ENCODE results near the gene C16orf54.
A peak's percentile ranks its signal among the peaks of the same experiment; 100 is the strongest.
"Not testable (repeated sequence)": the region's sequence is repeated elsewhere in the genome, so short reads cannot be mapped to it uniquely, and the experiment has no call there.

C16orf54 gene, protein sequence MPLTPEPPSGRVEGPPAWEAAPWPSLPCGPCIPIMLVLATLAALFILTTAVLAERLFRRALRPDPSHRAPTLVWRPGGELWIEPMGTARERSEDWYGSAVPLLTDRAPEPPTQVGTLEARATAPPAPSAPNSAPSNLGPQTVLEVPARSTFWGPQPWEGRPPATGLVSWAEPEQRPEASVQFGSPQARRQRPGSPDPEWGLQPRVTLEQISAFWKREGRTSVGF

DNA sequence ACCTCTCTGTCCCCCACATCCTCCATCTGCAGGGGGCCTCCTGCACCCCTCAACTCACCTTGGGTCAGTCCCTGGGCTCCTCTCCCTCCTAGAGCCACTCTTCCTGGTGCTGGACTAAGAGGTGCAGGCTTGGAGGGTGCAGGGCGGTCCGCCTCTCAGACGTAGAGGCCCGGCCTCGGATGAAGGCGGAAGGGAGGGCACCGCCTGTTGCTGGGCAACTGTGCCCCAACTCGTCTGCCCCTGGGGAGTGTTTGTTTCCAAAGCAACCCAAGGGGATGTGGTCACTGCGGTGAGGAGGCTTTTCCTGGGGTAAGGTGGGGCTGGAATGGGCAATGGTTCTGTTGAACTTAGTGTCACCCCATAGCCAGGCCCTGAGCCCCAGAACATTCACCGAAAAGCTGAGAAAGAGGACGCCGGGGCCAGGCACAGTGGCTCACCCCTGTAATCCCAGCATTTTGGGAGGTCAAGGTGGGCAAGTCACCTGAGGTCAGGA, at the start of gene C16orf54:
TSS of gene C16orf54 (minus strand) at position 138 of the 493 bp plus-strand sequence. CDS start 1,039 bp downstream, outside the sequence.
- no peak for DNase-seq (ENCODE audit: low read depth)

DNA sequence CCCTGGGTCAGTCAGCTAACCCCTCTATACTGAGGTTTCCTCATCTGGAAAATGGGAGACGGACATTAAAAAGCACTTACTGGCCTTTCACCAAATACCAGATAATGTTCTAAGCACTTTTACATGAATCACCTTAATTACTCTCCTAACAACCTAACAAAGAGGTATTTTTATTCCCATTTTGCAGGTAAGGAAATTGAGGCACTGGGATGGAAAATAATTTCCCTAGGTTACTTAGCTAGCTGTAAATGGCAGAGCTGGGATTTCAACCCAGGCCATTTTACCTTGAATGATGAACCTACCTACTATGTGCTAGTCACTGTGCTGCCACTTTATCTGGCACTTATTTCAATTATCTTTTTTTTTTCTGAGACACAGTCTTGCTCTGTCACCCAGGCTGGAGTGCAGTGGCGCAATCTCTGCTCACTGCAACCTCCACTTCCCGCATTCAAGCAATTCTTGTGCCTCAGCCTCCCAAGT, 48.5 kb upstream of the C16orf54 start:
- DNase-seq (ENCODE audit: low read depth), result no peak

DNA sequence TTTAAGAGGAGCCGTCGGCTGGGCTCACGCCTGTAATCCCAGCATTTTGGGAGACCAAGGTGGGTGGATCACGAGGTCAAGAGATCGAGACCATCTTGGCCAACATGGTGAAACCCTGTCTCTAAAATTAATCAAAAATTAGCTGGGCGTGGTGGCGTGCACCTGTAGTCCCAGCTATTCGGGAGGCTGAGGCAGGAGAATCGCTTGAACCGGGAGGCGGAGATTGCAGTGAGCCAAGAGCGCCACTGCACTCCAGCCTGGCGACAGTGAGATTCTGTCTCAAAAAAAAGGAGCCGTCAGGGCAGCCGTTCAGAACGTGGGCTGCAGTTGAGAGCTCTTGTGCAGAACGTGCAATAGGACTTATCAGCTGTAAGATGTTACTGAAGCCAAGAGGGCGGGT, 47.4 kb upstream of the C16orf54 start:
- not testable (repeated sequence) for DNase-seq (ENCODE audit: low read depth)

DNA sequence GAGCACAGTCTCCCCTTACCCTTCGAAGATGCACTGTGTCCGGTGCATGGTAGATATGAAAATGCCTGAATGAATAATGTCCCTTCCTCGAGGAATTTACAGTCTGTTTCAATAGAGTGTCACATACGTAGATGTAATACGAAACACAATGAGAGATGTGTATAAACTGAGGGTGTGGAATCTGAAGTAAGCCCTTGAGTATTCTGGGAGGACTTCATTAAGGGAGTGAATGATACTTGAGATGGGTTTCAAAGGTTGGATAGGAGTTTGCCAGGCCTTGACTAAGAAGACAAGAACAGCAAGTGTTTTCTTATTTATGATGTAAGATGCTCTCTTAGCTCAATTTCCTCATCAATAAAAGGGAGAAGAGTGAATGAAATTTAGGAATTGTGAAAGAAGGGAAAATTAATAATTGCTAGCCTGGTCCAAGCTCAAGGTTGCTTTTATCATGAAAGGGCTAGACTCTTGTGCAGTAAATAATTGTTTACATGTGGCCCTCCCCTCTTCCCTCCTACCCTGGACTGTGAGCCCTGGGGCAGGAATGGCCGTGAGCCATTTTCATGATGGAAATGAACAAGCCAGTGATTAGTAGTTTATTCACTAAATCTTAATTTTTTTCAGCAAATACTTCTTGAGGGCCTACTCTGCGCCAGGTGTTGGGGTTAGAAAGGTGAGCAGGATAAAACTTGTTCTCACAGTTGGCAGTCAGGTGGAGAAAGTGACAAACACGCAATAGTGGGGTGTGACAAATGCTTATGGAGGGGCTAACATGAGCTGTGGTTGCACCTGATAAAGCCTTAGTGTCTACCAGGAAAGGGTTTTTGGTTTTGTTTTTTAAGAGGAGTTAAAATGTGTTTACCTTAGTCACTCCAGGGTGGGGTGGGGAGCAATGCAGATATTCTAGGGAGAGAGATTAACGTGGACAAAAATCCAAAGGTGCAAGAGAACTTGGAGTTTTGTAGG, 46.3 kb upstream of the C16orf54 start:
- DNase-seq (ENCODE audit: low read depth), result no peak

DNA sequence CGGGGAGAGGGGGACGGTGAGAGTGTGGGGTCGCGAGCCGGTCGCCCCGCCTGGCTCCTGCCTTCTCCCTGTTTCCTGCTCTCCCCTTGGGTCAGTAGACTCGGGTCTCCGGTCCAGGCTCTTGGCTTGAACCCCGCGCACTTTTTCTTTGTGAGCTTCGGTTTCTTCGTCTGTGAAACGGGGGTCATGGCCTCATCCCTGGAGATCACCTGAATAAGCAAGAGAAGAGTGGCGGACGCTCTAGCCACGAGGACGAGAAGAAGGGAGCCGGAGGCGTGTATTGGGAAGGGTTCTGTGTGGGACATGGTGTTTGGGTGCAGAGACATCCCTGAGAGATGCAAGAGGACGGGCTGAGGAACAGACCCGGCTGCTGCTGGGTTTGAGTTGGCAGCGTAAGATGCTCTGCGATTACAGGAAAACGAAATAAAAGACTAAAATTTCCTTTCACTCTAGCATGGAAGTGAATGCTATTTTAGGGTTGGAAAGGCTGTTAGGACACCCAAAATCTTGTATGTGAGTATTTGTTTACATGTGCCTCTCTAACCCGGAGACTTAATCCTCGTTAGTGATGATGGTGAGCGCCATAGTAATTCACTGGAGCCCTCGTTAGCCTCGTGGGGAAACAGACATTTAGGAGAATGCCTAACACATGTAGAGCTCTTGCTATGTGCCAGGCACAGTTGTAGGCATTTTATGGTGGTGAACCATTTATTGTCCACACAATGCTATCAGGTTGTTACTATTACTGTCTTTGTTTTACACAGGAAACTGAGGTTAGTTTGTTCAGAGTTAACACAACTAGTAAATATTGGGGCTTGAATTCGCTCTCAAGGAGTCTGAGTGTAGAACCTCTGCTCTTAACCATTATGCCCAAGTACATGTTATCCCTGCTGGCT, 45.4 kb upstream of the C16orf54 start:
- peak; percentile 37 for DNase-seq (ENCODE audit: low read depth)

DNA sequence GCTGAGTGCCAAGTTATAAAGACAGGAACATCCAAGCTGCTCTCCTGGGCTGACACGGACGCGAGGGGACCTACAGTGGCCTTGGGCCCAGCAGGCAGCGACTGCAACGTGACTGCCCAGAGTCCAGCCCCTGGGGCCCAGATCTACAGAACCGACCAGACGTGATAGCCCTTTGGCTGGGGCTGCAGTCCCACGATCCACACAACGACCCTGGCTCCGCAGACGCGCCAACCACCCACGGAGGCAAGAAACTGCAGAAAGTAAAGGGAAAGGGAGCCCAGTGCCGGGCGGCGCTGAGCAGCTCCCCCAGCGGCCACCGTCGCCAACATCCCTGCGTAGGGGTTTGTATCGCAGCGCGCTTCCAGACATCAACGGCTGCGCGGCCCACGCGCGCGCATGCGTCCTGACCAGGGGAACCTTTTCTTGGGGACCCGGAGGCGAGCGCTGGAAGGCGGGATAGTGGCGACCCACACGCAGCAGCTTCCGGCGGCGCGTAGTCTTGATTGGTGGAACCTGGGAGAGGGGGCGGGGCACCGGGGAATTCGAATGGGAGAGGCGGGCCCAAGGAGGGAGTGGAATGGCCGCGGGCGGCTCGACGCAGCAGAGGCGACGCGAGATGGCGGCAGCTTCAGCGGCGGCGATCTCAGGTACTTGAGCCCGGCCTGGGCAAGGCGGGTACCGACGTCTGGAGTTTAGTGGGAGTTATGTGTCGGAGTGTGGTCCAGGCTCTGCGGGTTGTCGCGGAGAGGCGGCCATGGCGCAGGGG, 44.6 kb upstream of the C16orf54 start, which contains the start of gene KIF22:
TSS of gene KIF22 (plus strand) at position 569 of the 766 bp plus-strand sequence. CDS start at position 578, 9 bp downstream.
- DNase-seq (ENCODE audit: low read depth), result peak; percentile 98

DNA sequence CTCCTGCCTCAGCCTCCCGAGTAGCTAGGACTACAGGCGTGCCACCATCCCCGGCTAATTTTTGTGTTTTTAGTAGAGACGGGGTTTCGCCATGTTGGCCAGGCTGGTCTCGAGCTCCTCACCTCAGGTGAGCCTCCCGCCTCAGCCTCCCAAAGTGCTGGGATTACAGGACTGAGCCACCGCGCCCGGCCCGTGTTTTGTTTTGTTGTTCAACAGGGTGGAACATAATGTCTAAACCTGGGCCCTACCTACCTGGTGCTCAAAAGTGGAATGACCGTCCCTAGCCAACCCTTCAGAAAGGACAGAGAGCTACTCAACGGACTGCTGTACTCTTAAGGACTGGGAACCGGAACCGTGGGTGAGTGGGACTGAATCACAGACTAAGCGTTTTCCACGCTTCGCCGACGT, 44.0 kb upstream of the C16orf54 start:
- DNase-seq (ENCODE audit: low read depth), result no peak

DNA sequence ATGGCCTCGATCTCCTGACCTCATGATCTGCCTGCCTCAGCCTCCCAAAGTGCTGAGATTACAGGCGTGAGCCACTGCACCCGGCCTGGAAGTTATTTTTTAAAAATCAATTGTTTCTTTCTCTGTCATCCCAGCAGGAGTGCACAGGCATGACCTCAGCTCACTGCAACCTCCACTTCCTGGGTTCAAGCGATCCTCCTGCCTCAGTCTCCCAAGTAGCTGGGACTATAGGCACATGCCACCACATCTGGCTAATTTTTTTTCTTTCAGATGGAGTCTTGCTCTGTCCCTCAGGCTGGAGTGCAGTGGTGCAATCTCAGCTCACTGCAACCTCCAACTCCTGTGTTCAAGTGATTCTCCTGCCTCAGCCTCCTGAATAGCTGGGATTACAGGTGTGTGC, 41.4 kb upstream of the C16orf54 start:
- not testable (repeated sequence) for DNase-seq (ENCODE audit: low read depth)

DNA sequence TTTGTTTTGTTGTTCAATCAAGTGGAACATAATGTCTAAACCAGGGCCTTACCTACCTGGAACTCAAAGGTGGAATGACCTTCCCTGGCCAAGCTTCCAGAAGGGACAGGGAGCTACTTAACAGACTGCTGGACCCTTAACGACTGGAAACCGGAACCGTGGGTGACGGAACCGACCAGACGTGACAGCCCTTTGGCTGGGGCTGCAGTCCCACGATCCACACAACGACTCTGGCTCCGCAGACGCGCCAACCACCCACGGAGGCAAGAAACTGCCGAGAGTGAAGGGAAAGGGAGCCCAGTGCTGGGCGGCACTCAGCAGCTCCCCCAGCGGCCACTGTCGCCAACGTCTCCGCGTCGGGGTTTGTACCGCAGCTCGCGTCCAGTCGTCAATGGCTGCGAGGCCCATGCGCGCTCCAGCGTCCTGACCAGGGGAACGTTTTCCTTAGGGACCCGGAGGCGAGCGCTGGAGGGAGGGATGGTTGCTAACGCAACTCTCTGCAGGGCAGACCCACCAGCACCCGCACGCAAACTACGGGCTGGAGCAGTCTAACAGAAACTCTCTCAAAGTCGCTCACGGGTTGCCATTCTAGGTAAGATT, 39.2 kb upstream of the C16orf54 start:
- DNase-seq (ENCODE audit: low read depth), result peak; percentile 62

DNA sequence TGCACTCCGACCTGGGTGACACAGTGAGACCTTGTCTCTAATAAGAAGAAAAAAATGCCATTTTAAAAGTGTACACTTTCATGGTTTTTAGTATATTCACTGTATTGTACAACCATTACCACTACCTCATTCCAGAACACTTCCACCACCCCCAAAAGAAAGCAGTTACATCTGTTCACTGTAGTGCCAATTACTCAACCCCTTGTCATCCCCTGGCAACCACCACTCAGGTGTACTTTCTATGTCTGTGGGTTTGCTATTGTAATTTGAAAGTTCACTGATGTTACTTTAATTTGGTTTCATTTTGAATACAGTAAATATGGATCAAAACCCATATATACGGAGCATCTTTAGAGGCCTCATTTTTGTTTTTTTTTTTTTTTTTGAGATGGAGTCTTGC, 38.4 kb upstream of the C16orf54 start:
- DNase-seq (ENCODE audit: low read depth), result no peak

DNA sequence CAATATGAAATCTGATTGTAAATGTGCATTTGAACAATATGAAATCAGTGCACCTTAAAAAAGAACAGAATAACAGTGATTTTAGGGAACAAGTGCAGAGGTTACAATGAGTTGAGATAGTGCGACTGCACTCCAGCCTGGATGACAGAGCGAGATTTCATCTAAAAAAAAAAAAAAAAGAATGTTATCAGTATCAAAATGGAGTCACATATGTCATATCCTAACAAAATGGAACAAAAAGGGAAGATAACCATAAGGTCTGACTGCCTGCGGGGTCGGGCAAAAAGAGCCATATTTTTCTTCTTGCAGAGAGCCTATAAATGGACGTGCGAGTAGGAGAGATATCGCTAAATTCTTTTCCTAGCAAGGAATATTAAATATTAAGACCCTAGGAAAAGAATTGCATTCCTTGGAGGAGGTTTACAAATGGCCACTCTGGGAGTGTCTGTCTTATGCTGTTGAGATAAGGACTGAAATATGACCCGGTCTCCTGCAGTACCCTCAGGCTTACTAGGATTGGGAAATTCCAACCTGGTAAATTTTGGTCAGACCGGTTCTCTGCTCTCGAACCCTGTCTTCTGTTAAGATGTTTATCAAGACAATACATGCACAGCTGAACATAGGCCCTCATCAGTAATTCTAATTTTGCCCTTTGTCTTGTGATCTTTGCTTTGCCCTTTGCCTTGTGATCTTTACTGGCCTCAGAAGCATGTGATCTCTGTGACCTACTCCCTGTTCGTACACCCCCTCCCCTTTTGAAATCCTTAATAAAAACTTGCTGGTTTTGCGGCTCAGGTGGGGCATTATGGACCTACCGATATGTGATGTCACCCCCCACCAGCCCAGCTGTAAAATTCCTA, 37.5 kb upstream of the C16orf54 start:
- not testable (repeated sequence) for DNase-seq (ENCODE audit: low read depth)

DNA sequence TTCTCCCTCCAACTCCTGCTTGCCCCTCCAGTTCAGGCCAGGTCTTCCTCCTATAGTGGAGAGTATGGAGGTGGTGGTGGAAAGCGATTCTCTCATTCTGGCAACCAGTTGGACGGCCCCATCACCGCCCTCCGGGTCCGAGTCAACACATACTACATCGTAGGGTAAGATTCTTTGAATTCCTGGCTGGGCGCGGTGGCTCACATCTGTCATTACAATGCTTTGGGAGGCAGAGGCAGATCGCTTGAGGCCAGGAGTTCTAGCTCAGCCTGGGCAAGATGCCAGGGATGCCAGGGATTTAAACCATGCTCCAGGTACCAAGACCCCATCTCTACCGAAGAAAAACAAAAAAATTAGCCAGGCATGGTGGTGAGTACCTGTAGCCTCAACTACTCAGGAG, 33.7 kb upstream of the C16orf54 start:
- peak; percentile 31 for DNase-seq (ENCODE audit: low read depth)

DNA sequence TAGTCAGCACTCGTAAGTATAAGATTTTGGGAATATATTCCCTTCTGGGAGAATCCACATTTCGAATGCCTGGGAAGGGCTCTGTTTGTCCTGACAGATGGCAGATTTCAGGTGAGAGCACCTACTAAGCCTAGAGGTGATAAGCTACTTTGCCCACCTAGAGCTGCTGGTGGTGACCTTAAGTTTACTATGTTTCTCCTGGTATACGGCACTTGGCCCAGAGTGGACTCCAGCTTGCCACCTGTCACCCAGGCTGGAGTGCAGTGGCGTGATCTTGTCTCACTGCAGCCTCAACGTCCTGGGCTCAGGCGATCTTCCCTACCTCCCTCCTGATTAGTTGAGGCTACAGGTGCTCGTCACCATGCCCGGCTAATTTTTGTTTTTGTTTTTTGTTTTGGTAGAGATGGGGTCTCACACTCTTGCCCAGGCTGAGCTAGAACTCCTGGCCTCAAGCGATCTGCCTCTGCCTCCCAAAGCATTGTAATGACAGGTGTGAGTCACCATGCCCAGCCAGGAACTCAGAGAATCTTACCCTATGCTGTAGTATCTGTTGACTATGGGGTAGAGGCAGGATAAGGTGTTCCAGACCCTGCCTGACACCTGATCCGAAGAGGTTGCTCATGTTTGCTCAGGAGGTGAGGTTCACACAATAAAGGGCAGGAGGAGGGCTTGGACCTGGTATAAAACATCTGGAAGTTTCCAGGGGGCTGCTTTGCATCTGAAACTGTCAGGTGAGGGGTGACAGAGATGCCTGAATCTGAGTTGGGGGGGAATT, 32.0 kb upstream of the C16orf54 start, which contains the start of gene ZG16:
TSS of gene ZG16 (plus strand) at position 681 of the 775 bp plus-strand sequence. CDS start 1,011 bp downstream, outside the sequence.
- DNase-seq (ENCODE audit: low read depth), result no peak

DNA sequence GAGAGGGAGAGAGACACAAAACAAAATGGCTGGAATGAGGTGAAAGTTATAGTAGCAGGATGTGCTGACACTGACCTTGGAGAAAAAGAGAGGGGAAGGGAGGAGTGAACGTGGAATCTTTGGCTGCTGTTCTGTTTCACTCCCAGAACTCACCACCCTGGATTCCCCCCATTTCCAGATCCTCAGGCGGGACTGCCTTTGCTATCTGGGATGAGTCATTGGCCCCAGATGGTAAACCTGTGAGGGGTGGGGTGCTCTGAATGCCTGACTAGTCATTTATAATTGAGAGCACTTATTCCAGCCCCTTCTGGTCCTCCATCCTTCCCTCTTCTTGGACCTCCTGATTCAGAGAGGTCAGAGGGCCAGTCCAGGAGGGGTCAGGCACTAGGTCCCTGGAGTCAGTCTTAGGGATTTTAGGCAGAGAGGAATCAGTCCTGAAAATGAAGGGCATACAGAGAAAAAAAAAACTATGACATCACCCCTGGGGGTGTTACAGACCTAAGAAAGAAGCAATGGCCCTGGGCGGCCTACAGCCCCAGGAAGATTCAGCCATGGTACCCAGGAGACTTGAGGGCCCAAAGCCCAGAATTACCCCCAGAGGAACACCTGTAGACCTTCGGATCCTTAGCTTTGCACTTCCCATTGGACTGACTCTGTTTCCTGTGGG, 30.1 kb upstream of the C16orf54 start:
- peak; percentile 73 for DNase-seq (ENCODE audit: low read depth)

DNA sequence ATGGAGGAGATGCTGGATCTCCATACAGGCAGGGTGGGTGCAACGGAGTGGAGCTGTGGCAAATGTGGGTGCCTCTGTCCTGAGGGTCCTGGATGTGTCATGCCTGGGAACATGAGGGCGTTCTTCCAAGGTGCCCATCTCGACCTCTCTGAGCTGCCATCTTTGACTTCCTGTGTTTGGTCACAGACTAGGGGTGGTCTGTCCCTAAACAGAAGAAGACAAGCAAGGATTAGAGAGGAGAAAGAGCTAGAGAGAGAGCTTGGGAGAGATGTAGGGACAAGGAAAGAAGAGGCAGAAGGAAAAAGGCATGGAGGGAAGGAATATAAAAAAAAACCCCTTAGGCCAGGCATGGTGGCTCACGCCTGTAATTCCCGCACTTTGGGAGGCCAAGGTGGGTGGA, 28.9 kb upstream of the C16orf54 start:
- DNase-seq (ENCODE audit: low read depth), result no peak

DNA sequence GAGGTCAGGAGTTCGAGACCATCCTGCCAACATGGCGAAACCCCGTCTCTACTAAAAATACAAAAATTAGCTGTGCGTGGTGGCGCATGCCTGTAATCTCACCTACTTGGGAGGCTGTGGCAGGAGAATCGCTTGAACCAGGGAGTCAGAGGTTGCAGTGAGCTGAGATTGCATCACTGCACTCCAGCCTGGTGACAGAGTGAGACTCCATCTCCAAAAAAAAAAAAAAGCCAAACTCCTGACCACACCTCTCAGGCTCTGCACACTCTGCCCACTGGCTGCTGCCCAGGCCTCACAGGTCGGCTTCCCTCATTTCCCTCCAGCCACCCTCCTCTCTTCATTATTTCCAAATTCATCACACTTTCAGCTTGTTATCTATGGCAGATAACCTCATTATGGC, 26.5 kb upstream of the C16orf54 start:
- not testable (repeated sequence) for DNase-seq (ENCODE audit: low read depth)

DNA sequence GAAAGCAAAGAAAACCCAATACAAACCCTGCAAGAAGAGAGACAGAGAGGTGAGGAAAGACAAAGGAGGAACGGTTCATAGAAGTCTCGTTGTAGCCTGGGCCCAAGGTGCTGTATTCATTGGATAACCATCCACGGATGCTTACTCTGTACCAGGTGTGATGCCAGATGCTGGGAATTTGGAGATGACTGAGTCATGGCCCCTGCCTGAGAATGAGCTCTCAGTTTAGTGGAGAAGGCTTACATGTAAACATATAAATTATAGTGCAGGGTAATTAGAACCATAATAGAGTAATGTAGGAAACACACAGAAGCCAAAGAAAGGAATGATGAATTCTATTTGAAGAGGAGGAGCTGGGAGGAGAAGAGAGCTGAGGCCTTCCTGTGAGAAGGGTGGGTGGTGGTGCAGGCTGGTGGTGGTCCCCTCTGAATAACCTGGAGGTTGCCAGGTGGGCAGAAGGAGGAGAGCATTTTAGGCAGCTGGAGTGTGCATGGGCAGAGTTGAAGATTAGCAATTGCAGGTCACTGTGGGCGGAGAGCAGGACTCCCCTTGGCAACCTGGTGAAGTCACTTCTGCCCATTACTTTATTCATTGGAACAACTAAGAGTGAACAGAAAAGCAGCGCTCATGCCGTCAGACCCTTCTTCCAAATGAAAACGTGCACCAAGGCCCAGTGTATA, 24.6 kb upstream of the C16orf54 start:
- no peak for DNase-seq (ENCODE audit: low read depth)
